HepG2 (cell line): ENCODE measurements around the gene SHISA9. TPM values are rescaled to one million over a fixed set of nuclear protein-coding genes. Genes with fewer than 3 reads are reported as not detected.

Experiments
- BCL6 ChIP-seq: IDR thresholded peaks from 2 replicates; pipeline ENCODE4 v1.6.1; 2016; ENCODE audit warnings: missing genetic modification reagents, missing compliant biosample characterization
- ELF1 ChIP-seq: sonication (generic); formaldehyde crosslinking; IDR thresholded peaks from 2 replicates; pipeline ENCODE4 v1.4.0; 2020; ENCODE audit warnings: missing genetic modification reagents
- FOSL2 ChIP-seq: sonication (generic); formaldehyde crosslinking; IDR thresholded peaks from 2 replicates; pipeline ENCODE4 v1.4.0; 2020; ENCODE audit warnings: missing genetic modification reagents
- HDAC2 ChIP-seq: sonication (generic); formaldehyde crosslinking; IDR thresholded peaks from 2 replicates; pipeline ENCODE4 v1.4.0; 2020; ENCODE audit warnings: missing genetic modification reagents
- HNF4G ChIP-seq, 2 experiments: sonication (generic) in 1 of 2; formaldehyde crosslinking in 1 of 2; IDR thresholded peaks; 2 replicates each; pipeline versions ENCODE4 v1.4.0 to v1.6.1; 2011 to 2020; ENCODE audit warnings: borderline replicate concordance in 2 of 2, low read depth in 2 of 2, mild to moderate bottlenecking in 2 of 2, low read length in 1 of 2, missing genetic modification reagents in 1 of 2, moderate library complexity in 1 of 2
- ISL2 ChIP-seq: sonication (generic); formaldehyde crosslinking; IDR thresholded peaks from 2 replicates; pipeline ENCODE4 v1.5.0; 2020; ENCODE audit warnings: missing genetic modification reagents
- KLF11 ChIP-seq: IDR thresholded peaks from 2 replicates; pipeline ENCODE4 v1.6.1; 2016; ENCODE audit warnings: missing compliant biosample characterization
- NCOA1 ChIP-seq: sonication (generic); formaldehyde crosslinking; IDR thresholded peaks from 2 replicates; pipeline ENCODE4 v1.9.0; 2021; ENCODE audit warnings: missing genetic modification reagents
- NR2F6 ChIP-seq, 2 experiments: IDR thresholded peaks; 2 replicates each; pipeline ENCODE4 v1.6.1; 2016; ENCODE audit warnings: antibody characterized with exemption in 1 of 2, mild to moderate bottlenecking in 1 of 2
- PHF21A ChIP-seq: sonication (generic); formaldehyde crosslinking; IDR thresholded peaks from 2 replicates; pipeline ENCODE4 v1.5.0; 2020; ENCODE audit warnings: mild to moderate bottlenecking, missing genetic modification reagents
- PPARG ChIP-seq: conservative IDR thresholded peaks from 2 replicates; pipeline ENCODE4 v1.6.1; 2016; ENCODE audit warnings: missing biosample characterization, missing genetic modification reagents
- PRMT3 ChIP-seq: sonication (generic); formaldehyde crosslinking; IDR thresholded peaks from 2 replicates; pipeline ENCODE4 v1.8.1; 2022; ENCODE audit warnings: low read depth, mild to moderate bottlenecking, moderate library complexity, missing genetic modification reagents, borderline replicate concordance
- RARA ChIP-seq: IDR thresholded peaks from 2 replicates; pipeline ENCODE4 v1.6.1; 2016; ENCODE audit warnings: missing genetic modification reagents, missing compliant biosample characterization
- RELA ChIP-seq: sonication (generic); formaldehyde crosslinking; IDR thresholded peaks from 2 replicates; pipeline ENCODE4 v1.4.0; 2020; ENCODE audit warnings: missing genetic modification reagents
- RFX3 ChIP-seq: IDR thresholded peaks from 2 replicates; pipeline ENCODE4 v1.6.1; 2016; ENCODE audit warnings: missing biosample characterization, missing genetic modification reagents
- SOX6 ChIP-seq, 2 experiments: fragments of 450-650 bp in 1 of 2; sonication (generic) in 1 of 2; formaldehyde crosslinking in 1 of 2; IDR thresholded peaks; 2 replicates each; pipeline versions ENCODE4 v1.4.0 to v1.6.1; 2017 to 2020; ENCODE audit warnings: antibody characterized with exemption in 1 of 2, mild to moderate bottlenecking in 1 of 2, missing genetic modification reagents in 1 of 2
- ZNF260 ChIP-seq: sonication (generic); formaldehyde crosslinking; IDR thresholded peaks from 2 replicates; pipeline ENCODE4 v1.4.0; 2020; ENCODE audit warnings: missing genetic modification reagents, low read depth, mild to moderate bottlenecking, borderline replicate concordance
- ZNF263 ChIP-seq: sonication (generic); formaldehyde crosslinking; IDR thresholded peaks from 2 replicates; pipeline ENCODE4 v1.4.0; 2020; ENCODE audit warnings: missing genetic modification reagents
- ZNF629 ChIP-seq: sonication (generic); formaldehyde crosslinking; conservative IDR thresholded peaks from 2 replicates; pipeline ENCODE4 v1.5.0; 2020; ENCODE audit warnings: missing genetic modification reagents
- polyA plus RNA-seq, 8 experiments: library from polyadenylated mRNA; depleted of rRNA in 3 of 8; stranded (reverse) in 7 of 8; unstranded in 1 of 8; fragments of >200 nt; fragmentation: Illumina TruSeq in 4 of 8; extraction: Trizol in 4 of 8; gene quantifications; 2 replicates each; pipeline versions ENCODE4 v1.2.1 to v1.2.3, GENCODE V29; 2011 to 2016; ENCODE audit warnings: low read depth in 4 of 8, missing spikeins in 1 of 8, mixed read lengths in 1 of 8; ENCODE audit not compliant: insufficient read depth in 1 of 8
- total RNA-seq, 5 experiments: library from RNA; depleted of rRNA; stranded (reverse); fragments of >200 nt; fragmentation: Illumina TruSeq; extraction: Trizol; gene quantifications; 2 replicates each; pipeline ENCODE4 v1.2.3, GENCODE V29; 2016; ENCODE audit warnings: low read depth in 1 of 5
- TF ChIP-seq, protein P1 (sequence below): sonication (generic); formaldehyde crosslinking; IDR thresholded peaks from 2 replicates; pipeline ENCODE4 v1.5.0; 2020; ENCODE audit warnings: mild to moderate bottlenecking, missing genetic modification reagents
- TF ChIP-seq, protein P2 (sequence below): sonication (generic); formaldehyde crosslinking; IDR thresholded peaks from 2 replicates; pipeline ENCODE4 v1.5.0; 2020; ENCODE audit warnings: mild to moderate bottlenecking, missing genetic modification reagents, moderate library complexity
- TF ChIP-seq, protein P3 (sequence below): IDR thresholded peaks from 2 replicates; pipeline ENCODE4 v1.6.1; 2016; ENCODE audit warnings: mild to moderate bottlenecking

SHISA9 gene
- total and polyA plus RNA-seq, 2 of the 13 experiments (the other 11 are each of a cell fraction or from before 2014, with no cell fraction given) = 0.01 TPM; not detected in 1

DNA sequence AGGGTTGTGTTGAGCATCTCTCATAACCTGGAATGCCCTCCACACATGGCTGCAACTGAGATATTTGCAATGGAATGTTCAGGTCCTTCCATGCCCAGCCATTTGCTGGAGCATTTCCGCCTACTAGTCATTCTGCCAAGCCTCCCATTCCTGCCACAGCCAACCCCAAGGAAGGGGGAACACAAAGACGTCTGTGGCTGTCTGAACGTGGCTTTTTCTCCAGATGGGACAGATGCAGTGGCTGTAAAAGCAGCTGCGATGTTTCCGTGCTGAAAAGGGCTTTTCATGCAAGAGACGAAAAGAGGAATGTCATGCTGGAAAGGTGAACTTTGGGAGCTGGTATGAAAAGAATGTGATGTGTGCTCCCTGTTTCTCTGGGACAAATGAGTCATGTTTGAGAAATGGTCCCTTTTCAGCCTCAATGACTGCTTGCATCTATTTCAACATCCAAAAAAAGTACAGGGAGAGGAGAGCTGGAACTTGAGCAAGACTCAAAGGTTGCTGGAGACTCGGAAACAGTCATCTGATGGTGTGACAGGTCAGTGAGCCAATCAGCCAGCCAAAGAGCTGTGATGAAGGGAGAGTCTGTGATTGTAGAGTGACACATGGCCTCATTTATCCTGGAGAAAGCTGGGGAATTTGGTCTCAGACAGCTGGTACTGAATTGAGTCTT, 208.9 kb downstream of the SHISA9 start (continued):
- no peak for TF ChIP-seq PRMT3
- TF ChIP-seq, protein P1, sequence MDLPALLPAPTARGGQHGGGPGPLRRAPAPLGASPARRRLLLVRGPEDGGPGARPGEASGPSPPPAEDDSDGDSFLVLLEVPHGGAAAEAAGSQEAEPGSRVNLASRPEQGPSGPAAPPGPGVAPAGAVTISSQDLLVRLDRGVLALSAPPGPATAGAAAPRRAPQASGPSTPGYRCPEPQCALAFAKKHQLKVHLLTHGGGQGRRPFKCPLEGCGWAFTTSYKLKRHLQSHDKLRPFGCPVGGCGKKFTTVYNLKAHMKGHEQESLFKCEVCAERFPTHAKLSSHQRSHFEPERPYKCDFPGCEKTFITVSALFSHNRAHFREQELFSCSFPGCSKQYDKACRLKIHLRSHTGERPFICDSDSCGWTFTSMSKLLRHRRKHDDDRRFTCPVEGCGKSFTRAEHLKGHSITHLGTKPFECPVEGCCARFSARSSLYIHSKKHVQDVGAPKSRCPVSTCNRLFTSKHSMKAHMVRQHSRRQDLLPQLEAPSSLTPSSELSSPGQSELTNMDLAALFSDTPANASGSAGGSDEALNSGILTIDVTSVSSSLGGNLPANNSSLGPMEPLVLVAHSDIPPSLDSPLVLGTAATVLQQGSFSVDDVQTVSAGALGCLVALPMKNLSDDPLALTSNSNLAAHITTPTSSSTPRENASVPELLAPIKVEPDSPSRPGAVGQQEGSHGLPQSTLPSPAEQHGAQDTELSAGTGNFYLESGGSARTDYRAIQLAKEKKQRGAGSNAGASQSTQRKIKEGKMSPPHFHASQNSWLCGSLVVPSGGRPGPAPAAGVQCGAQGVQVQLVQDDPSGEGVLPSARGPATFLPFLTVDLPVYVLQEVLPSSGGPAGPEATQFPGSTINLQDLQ = peak; percentile 72; the same call in 1 of the 2 replicates
- no peak for TF ChIP-seq ZNF260 (CRISPR knock-in tag)
- TF ChIP-seq ZNF629 (CRISPR knock-in tag) = peak; percentile 58; the same call in 1 of the 2 replicates
- peak; percentile 92 for TF ChIP-seq PHF21A (CRISPR knock-in tag)
- TF ChIP-seq ZNF263 (CRISPR knock-in tag) = peak; percentile 74
- TF ChIP-seq, protein P2, sequence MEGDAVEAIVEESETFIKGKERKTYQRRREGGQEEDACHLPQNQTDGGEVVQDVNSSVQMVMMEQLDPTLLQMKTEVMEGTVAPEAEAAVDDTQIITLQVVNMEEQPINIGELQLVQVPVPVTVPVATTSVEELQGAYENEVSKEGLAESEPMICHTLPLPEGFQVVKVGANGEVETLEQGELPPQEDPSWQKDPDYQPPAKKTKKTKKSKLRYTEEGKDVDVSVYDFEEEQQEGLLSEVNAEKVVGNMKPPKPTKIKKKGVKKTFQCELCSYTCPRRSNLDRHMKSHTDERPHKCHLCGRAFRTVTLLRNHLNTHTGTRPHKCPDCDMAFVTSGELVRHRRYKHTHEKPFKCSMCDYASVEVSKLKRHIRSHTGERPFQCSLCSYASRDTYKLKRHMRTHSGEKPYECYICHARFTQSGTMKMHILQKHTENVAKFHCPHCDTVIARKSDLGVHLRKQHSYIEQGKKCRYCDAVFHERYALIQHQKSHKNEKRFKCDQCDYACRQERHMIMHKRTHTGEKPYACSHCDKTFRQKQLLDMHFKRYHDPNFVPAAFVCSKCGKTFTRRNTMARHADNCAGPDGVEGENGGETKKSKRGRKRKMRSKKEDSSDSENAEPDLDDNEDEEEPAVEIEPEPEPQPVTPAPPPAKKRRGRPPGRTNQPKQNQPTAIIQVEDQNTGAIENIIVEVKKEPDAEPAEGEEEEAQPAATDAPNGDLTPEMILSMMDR (CRISPR knock-in tag) = peak; percentile 10; the same call in 1 of the 2 replicates
- TF ChIP-seq, protein P3, sequence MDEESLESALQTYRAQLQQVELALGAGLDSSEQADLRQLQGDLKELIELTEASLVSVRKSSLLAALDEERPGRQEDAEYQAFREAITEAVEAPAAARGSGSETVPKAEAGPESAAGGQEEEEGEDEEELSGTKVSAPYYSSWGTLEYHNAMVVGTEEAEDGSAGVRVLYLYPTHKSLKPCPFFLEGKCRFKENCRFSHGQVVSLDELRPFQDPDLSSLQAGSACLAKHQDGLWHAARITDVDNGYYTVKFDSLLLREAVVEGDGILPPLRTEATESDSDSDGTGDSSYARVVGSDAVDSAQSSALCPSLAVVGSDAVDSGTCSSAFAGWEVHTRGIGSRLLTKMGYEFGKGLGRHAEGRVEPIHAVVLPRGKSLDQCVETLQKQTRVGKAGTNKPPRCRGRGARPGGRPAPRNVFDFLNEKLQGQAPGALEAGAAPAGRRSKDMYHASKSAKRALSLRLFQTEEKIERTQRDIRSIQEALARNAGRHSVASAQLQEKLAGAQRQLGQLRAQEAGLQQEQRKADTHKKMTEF = peak; percentile 54; the same call in 1 of the 2 replicates
- TF ChIP-seq RELA (CRISPR knock-in tag) = peak; percentile 58; the same call in 1 of the 2 replicates
- TF ChIP-seq ELF1 (CRISPR knock-in tag) = peak; percentile 16; the same call in 1 of the 2 replicates
- TF ChIP-seq HDAC2 (CRISPR knock-in tag) = peak; percentile 94
- peak; percentile 34; the same call in 1 of the 2 replicates for TF ChIP-seq RARA (CRISPR knock-in tag)
- peak; percentile 43 for TF ChIP-seq NR2F6 (IDR thresholded peaks at IDR 0.05)
- peak; percentile 66; the same call in 1 of the 2 replicates for TF ChIP-seq NR2F6 (CRISPR knock-in tag; IDR thresholded peaks at IDR 0.05)
- TF ChIP-seq PPARG (CRISPR knock-in tag) = 0 out of 2 replicates have a peak, but pooled peaks have one; percentile 20
- TF ChIP-seq RFX3 = no peak
- peak; percentile 98 for TF ChIP-seq FOSL2 (CRISPR knock-in tag)
- 0 out of 2 replicates have a peak, but pooled peaks have one; percentile 52 for TF ChIP-seq KLF11 (CRISPR knock-in tag)
- TF ChIP-seq BCL6 (CRISPR knock-in tag) = peak; percentile 33; the same call in 1 of the 2 replicates
- peak; percentile 64; the same call in 1 of the 2 replicates for TF ChIP-seq ISL2
- 0 out of 2 replicates have a peak, but pooled peaks have one; percentile 69 for TF ChIP-seq NCOA1 (CRISPR knock-in tag)
- TF ChIP-seq HNF4G (IDR thresholded peaks at IDR 0.05; ENCODE audit: borderline replicate concordance, low read depth, low read length) = peak; percentile 90
- no peak; the same call in 1 of the 2 replicates for TF ChIP-seq HNF4G (CRISPR knock-in tag; IDR thresholded peaks at IDR 0.05; ENCODE audit: borderline replicate concordance, low read depth)
- TF ChIP-seq SOX6 (IDR thresholded peaks at IDR 0.05) = no peak
- TF ChIP-seq SOX6 (CRISPR knock-in tag; IDR thresholded peaks at IDR 0.05) = peak; percentile 80; the same call in 1 of the 2 replicates
